GM12873 (cell line): Measurements from ENCODE around the gene ZNF106.

Source experiments
- TF ChIP-seq, protein P1 (sequence below): IDR thresholded peaks from 2 replicates; pipeline ENCODE4 v1.5.1; 2012; ENCODE audit warnings: low read depth, mild to moderate bottlenecking, moderate library complexity, low read length, control low read depth; ENCODE audit not compliant: insufficient read depth; ENCODE audit errors: missing control alignments

ZNF106 gene

GRCh38 chr15:42427429-42428223 is 63.3 kb downstream of the ZNF106 start:
- TF ChIP-seq, protein P1, sequence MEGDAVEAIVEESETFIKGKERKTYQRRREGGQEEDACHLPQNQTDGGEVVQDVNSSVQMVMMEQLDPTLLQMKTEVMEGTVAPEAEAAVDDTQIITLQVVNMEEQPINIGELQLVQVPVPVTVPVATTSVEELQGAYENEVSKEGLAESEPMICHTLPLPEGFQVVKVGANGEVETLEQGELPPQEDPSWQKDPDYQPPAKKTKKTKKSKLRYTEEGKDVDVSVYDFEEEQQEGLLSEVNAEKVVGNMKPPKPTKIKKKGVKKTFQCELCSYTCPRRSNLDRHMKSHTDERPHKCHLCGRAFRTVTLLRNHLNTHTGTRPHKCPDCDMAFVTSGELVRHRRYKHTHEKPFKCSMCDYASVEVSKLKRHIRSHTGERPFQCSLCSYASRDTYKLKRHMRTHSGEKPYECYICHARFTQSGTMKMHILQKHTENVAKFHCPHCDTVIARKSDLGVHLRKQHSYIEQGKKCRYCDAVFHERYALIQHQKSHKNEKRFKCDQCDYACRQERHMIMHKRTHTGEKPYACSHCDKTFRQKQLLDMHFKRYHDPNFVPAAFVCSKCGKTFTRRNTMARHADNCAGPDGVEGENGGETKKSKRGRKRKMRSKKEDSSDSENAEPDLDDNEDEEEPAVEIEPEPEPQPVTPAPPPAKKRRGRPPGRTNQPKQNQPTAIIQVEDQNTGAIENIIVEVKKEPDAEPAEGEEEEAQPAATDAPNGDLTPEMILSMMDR: no peak

GRCh38 chr15:42421376-42421775 is 69.6 kb downstream of the ZNF106 start:
- TF ChIP-seq, protein P1: no peak

DNA sequence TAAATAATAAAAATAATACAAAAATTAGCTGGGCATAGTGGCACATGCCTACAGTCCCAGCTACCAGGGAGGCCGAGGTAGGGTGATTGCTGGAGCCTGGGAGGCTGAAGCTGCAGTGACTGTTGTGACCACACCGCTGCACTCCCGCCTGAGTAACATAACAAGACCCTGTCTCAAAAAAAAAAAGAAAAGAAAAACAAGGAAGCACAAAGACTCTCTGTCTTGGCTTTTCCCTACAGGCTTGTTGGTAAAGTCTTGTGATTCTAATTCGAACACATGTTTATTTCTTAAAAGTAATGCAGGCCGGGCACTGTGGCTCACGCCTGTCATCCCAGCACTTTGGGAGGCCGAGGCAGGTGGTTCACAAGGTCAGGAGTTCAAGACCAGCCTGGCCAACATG is 71.6 kb downstream of the ZNF106 start:
- TF ChIP-seq, protein P1: no peak

- TF ChIP-seq, protein P1: no peak
Observed at GRCh38 chr15:42413920-42414319, 77.0 kb downstream of the ZNF106 start.

GRCh38 chr15:42411884-42412283 is 79.1 kb downstream of the ZNF106 start:
- TF ChIP-seq, protein P1: no peak

- TF ChIP-seq, protein P1: no peak
Observed at GRCh38 chr15:42409011-42409410, 81.9 kb downstream of the ZNF106 start.

DNA sequence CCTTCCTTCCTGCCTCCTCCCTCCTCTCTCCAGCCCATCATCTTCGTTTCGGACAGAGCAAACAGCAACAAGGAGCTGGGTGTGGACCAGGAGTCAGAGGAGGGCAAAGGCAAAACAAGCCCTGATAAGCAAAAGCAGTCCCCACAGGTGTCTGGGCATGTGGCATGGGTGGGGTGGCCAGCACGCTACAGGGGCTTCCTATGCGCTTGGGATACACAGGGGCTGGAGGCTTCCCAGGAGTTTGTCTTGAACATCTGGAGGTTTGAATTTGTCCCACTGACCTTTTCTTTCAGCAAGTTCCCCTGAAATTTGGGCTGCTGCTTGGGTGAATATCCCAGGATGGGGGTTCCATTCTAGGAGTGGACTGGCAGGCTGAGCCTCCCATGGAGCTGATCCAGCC is 82.8 kb downstream of the ZNF106 start:
- TF ChIP-seq, protein P1: no peak
